Measurements from ENCODE around the gene PRAMEF17.
"Not testable (repeated sequence)": the region's sequence is repeated elsewhere in the genome, so short reads cannot be mapped to it uniquely, and the experiment has no call there.

Gene PRAMEF17

GRCh38 chr1:13407811-13408210 lies 18.4 kb downstream of the PRAMEF17 start:
- no peak for DNase-seq (ENCODE audit: extremely low spot score)
- ChIA-PET POLR2A (no interaction called here), CTCF (no interaction called here)
- TF ChIP-seq CTCF (IDR thresholded peaks at IDR 0.05; ENCODE audit: control extremely low read depth, extremely low read depth, low read depth, missing control alignments) = no peak

DNA sequence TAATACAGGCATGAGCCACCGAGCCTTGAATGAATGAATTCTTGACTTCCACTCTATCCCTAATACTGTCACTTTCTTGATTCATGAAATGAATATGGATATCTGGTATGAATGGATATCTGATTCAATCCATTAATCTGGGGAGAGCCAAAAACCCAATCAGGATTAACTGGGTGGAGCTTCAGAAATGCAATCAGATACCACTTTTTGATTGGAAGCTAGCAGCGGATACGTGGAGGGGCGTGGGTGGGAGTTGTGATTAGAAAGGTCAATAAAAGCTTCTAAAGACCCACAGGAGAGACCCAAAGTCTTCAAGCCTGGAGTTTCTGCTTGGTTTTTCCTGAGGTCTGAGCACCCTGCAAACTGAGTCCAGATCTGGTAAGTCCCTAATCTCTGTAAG lies 20.7 kb downstream of the PRAMEF17 start, which contains the start of gene PRAMEF20:
PRAMEF20 (plus strand) TSS at position 301 of the 400 bp plus-strand sequence. CDS start 5,905 bp downstream, outside the sequence.
- POLR2A ChIA-PET; CTCF ChIA-PET; DNase-seq (ENCODE audit: extremely low spot score): not testable (repeated sequence)

GRCh38 chr1:13430495-13430894 lies 41.1 kb downstream of the PRAMEF17 start:
- no peak for DNase-seq (ENCODE audit: extremely low spot score)
- CTCF ChIA-PET = no interaction called here

DNA sequence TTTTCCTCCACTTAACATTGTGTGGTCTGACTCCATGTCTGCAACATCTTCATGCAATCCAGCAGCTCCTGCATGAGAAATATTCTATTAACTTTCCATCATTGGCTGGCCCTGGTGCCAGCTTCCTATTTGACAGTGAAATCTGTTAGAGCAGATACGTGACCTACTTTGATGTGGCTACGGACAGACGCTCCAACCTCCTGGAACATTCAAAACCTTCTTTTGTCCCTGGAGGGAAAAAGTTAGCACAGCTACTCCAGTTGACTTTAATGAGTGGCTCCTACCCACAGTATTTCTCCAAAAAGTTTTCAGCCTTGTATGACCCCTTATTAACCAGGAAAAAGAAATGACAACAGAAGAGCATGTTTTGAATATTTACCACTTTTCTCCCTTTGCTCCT lies 42.8 kb downstream of the PRAMEF17 start:
- CTCF ChIA-PET = no interaction called here
- DNase-seq (ENCODE audit: extremely low spot score) = no peak
- no peak for TF ChIP-seq CTCF (IDR thresholded peaks at IDR 0.05; ENCODE audit: control extremely low read depth, extremely low read depth, low read depth, missing control alignments)
- POLR2A ChIA-PET = no interaction called here

More at GRCh38 chr1:13430495-13430894, 41.1 kb downstream of the PRAMEF17 start:
- TF ChIP-seq CTCF (IDR thresholded peaks at IDR 0.05; ENCODE audit: control extremely low read depth, extremely low read depth, low read depth, missing control alignments) = no peak
- POLR2A ChIA-PET = no interaction called here

GRCh38 chr1:13433694-13434358 lies 44.4 kb downstream of the PRAMEF17 start:
- DNase-seq (ENCODE audit: extremely low spot score); POLR2A ChIA-PET; CTCF ChIA-PET: not testable (repeated sequence)

- DNase-seq (ENCODE audit: extremely low spot score) = no peak
- CTCF ChIA-PET = no interaction called here
- POLR2A ChIA-PET = no interaction called here
- no peak for TF ChIP-seq CTCF (IDR thresholded peaks at IDR 0.05; ENCODE audit: control extremely low read depth, extremely low read depth, low read depth, missing control alignments)
Observed at GRCh38 chr1:13435458-13435857, 46.0 kb downstream of the PRAMEF17 start.

- CTCF ChIA-PET; DNase-seq (ENCODE audit: extremely low spot score): not testable (repeated sequence)
Observed at GRCh38 chr1:13439104-13439783, 49.8 kb downstream of the PRAMEF17 start.

More at GRCh38 chr1:13439104-13439783, 49.8 kb downstream of the PRAMEF17 start:
- POLR2A ChIA-PET = not testable (repeated sequence)
